Measurements from ENCODE around the gene TDRD15.
"Not testable (repeated sequence)": the region's sequence is repeated elsewhere in the genome, so short reads cannot be mapped to it uniquely, and the experiment has no call there.

TDRD15 gene

DNA sequence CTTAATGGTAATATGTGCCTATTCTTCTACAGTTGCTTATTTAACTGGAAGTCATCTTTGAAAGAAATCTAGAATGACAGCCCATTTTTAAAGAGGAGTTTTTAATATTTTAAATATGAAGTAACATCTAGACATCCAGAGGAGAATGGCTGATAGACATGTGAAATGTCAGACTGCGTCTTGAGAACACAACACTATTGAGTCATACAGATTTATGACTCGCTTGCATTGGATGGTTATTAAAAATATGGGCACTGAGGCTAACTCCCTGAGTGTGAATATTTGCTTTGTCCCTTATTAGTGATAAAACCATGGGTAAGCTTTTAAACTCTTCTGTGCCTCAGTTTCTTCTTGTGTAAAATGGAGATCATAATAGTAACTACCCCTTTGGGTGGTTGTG, 22.9 kb downstream of the TDRD15 start:
- no peak for DNase-seq (ENCODE audit: low read depth)

DNA sequence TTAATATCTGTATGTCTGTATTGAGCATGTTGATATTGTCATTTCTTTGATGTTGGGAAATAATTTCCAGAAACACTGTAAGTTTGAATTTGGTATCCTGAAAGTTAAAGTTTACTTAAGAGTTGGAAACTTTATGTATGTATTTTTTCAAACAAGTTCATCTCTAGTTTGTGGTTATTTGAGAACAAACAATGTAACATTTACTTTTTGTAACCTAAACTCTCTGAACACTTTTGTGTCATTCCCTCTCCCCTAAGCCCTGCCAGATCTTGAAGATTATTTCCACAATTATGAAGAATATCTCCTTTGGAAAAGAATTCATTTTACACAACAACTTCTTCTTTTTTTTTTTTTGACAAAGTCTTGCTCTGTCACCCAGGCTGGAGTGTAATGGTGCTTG, 24.9 kb downstream of the TDRD15 start:
- no peak for DNase-seq (ENCODE audit: low read depth)

DNA sequence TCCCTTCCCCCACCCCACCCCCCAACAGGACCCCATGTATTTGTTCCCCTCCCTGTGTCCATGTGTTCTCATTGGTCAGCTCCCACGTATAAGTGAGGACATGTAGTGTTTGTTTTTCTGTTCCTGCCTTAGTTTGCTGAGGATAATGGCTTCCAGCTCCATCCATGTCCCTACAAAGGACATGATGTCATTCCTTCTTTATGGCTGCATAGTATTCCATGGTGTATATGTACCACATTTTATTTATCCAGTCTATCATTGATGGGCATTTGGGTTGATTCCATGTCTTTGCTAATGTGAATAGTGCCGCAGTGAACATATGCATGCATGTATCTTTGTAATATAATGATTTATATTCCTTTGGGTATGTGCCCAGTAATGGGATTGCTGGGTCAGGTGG, 27.5 kb downstream of the TDRD15 start:
- DNase-seq (ENCODE audit: low read depth): not testable (repeated sequence)

DNA sequence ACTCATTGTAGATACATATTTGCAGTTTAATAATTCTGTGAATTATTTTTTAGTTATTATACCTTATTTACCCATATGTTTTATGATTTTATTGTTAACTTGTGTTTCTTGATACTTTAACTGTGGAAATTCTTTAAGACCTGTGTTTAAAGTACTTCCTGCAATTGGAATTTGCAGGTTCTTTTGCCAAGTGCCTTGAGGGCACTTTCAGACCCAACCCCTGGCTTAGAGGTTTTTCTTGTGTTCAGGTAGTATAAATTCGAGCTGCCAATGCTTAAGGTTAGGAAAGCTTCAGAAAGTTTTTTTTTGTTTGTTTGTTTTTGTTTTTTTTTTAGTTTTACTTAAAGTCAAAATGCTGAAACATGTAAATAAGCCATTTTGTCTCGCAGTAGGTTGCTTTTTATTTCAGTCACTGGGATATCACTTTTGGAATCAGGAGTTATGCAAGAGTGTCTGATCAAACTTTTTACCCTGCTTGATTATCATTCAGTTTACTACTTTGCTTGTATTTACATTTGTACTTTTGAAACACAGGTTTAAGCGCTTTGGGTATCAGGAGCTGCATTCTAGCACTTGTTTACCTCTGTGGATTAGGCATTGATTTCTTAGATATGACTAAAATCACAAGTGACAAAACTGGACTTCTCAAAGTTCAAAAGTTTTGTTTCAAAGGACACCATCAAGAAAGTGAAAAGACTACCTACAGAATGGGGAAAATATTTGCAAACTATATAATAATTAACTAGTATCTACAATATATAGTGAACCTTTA, 31.8 kb downstream of the TDRD15 start:
- DNase-seq (ENCODE audit: low read depth): no peak

DNA sequence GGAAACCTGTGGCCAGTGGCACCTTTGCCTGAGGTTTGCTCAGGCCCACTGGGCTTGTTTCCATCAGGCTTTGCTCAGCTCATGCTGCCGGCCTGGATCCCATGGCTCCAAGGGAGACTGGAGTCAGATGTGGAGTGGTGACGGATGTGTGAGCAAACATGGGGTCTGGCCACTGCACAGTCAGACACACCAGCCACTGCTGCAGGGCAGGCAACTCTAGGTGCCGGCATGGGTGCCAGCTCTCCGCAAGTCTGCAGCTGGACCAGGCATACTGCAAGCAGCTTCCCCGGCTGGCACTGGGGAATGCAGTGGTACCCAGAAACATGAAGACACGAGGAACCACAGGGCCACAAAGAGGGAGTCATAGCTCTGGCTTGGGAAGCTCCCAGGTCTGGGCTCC, 37.4 kb downstream of the TDRD15 start:
- no peak for DNase-seq (ENCODE audit: low read depth)

DNA sequence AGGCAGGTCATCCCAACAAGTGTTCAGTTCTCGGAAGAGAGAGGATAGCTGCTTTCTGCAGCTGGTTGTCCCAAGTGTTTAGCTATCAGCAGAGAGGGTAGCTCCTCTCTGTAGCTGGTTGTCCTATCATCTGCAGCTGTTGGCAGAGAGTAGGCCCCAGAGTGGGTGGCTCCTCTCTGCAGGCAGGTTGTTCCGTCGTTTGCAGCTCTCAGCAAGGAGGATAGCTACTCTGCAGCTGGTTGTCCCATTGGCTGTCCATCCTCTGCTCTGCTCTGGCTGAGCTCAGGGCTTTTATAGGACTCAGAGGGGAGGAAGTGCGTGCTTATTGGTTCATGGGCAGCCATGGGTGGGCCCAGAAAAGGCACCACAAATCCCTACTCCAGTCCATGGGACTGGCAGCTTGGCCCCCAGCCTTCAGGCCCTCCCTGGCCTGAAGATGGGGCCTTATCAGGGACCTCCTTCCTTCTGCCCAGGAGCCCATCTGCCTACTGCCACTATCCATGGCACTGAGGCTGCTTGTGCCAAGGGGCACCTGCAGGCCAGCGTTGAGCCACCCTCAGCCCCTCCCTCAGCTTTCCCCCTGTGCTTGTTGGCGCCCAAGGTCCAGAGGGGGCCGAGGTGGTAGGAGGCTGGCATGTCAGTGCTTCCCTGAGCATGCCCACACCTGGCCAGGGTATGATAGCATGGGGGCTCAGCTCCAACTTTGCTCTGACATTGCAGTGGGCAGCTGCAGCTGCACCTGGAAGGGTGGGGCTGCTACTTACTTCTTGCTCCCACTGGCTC, 38.3 kb downstream of the TDRD15 start:
- no peak for DNase-seq (ENCODE audit: low read depth)

DNA sequence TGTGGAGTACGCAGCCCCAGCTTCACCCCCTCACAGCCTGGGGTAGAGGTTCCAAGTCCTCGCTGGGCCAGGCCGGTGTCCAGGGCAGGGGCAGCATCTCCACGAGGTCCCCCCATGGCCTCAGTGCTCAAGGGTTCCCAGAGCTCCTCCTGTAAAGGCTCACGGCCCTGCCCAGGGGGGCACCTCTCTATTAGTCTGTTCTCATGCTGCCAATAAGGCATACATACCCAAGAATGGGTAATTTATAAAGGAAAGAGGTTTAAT, 38.8 kb downstream of the TDRD15 start:
- no peak for DNase-seq (ENCODE audit: low read depth)

DNA sequence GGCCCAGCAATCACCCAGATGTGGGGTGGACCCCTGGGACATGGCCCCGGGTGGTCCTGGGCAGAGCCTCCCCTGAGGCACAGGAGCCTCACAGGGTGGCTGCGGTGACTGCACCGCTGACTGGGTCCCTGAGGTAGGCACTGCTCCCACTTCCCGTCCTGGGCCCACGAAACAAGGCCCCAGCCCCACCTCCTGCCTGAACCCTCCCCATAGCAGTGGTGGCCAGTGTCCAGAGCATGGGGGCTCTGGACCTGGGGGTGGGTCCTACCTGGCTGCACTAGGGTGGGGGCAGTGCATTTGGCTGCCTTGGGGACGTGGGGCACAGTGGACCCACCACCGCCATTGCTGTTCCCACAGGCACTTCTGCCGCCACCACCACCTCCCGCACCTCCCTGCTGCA, 39.4 kb downstream of the TDRD15 start:
- no peak for DNase-seq (ENCODE audit: low read depth)

DNA sequence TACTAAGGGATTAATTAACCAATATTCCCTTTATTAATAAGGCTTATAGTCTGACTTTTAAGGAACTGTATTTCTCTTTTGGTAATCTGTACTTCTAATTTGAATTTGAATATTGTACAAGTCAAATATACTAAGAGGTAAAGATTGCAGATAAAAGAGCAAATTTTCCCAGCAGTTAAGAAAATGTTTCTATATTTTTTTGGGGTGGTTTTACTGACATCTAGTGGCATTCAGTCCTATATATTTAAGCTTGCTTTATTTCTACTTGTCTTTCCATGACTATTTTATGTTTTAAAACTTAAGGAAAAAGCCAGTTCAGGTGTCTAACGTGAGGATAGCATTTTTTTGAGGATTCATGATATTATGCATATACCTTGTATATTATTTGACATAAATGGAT, 41.6 kb downstream of the TDRD15 start:
- DNase-seq (ENCODE audit: low read depth): no peak

DNA sequence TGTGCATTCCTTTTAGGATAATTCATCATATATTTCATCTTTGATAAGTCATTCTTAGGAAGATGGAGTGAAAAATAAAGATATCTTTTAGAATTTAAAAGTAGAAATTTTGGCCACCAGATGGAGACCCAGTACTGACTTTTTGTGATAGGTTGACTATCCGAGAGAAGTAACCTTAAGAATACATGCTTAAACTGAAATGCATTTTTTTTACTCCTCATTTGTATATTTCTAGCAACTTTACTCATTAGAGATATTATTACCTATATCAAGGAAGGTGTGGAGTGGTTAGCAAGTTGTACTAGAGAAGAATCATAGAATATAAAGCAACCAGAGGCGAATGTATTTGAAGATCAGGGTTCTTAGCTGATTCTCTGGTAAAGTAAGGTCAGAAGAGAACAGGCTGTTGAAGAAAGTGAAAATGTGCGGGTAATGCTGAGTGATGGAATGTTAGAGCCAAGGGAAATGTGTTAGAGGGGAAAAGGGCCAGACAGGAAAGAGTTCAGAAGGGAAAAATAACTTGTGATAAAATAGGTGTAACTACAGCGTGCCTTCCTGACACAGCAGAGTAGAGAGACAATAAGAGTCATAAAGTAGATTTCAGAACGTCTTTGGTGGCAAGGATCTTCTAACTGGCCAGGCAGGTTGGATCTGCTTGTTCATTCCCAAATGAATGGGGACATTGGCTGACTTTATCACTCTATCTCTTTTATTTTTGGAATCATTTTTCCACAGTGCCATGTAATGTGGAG, 52.3 kb downstream of the TDRD15 start:
- no peak for DNase-seq (ENCODE audit: low read depth)

DNA sequence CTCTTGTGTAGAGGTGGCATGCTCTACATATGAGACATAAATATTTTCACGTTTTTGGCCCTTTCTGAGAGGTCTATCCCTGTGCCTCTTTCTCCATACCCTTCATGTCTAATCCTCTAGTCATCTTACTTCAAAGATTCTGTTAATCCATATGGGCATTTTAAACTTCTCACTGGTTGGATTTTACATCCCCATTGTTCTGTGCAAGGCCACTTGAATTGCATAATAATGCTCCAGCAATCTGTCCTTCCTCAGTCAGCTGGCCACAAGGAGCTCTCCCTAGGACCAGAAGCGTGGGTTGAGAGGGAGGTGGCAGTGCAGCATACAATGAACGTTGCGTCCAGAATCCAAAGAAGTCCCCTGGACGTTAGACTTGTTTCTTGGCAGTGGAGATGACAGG, 58.2 kb downstream of the TDRD15 start:
- no peak for DNase-seq (ENCODE audit: low read depth)

DNA sequence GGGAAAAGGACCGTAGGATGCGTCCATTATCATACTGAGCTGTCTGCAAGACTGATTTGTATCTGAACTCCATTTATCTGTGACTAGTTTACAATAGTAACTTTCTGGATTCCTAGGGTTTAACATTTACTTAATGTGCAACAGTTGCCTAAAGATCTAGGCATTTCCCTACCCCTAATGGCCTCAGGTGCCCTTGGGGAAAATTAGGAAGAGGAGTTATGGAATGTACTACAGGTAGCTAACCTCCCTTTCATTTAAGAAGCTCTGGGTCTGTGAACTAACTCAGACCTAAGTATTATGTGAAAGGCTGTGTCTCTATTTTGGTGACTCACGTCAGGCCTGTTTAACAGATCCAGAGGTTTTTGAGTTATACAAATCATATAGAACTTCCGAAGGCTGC, 59.5 kb downstream of the TDRD15 start:
- no peak for DNase-seq (ENCODE audit: low read depth)

DNA sequence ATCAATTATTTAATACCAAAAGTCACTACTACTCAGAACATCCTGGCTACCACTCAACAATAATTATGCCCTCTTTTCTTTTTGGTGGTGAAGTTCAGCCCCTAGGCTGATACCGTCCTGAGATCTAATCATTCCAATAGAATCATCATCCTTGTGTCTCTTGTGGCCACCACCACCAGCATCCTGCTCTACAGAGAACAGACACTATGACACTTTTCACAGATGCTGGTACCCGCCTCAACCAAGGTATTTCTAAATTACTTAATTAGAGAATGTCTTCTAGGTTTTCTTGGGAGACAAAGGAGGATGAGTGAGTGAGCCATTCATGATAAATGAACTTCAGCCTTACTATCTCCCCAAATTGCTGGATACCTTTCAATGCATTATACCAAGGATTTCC, 60.0 kb downstream of the TDRD15 start:
- no peak for DNase-seq (ENCODE audit: low read depth)

DNA sequence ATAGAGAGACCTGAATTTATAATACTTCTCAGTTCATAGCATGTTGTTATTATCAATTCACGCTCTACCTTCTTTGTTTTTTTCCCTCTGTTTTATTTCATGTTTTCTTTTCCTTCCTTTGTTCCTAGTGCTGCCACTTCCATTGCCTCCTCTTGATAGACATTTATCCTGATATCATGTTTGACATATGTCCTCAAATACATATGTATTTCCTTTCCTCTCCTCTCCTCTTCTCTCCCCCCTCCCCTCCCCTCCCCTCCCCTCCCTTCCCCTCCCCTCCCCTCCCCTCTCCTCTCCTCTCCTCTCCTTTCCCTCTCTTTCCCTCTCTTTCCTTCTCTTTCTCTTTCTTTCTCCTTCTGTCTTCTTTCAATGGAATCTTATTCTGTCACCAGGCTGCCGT, 67.8 kb downstream of the TDRD15 start:
- DNase-seq (ENCODE audit: low read depth): no peak
